ENCODE measurements around the gene PDE8B. TPM values are rescaled to one million over a fixed set of nuclear protein-coding genes. Genes with fewer than 3 reads are reported as not detected.

PDE8B gene
- total RNA-seq, 1 experiment from 2014 or later, result 0.07 TPM

- H2BK120ac ChIP-seq (ENCODE audit: low read depth, low read length, poor library complexity, severe bottlenecking), result no peak overlapping the region
- H3K27me3 ChIP-seq (ENCODE audit: insufficient read depth, low read length), result peaks cover 5% of the 10 kb centered on the region; the same call in 1 of the 2 replicates
- Mint-ChIP-seq H3K27ac (no peak overlapping the region), H3K4me3 (no peak overlapping the region), H3K4me1 (peaks cover 6 to 15% of the 10 kb centered on the region in 2 experiments), H3K27me3 (ENCODE audit: low read depth) (peaks cover 77% of the 10 kb centered on the region), H3K36me3 (ENCODE audit: insufficient read depth in 1 of 3, low read depth in 3 of 3) (no peaks in the 10 kb centered on the region), H3K9me3 (no peaks in the 10 kb centered on the region)
- no peak for DNase-seq
- no peak overlapping the region for H2AK5ac ChIP-seq (ENCODE audit: insufficient read length, low read length)
- no peak overlapping the region for H4K5ac ChIP-seq (ENCODE audit: insufficient read length, low read depth, low read length)
- H2BK5ac ChIP-seq (ENCODE audit: insufficient read length, low read length), result no peak overlapping the region
- WGBS (ENCODE audit: extremely low coverage, insufficient read length, low lambda C conversion rate), result no CpG with 5 or more reads among the region's 4 CpGs
- H3K14ac ChIP-seq (ENCODE audit: insufficient read depth, low read length), result no peak overlapping the region
- no peak overlapping the region for H3K18ac ChIP-seq (ENCODE audit: insufficient read length, low read depth, low read length)
- no peak overlapping the region for H3K4ac ChIP-seq (ENCODE audit: low read depth, low read length)
- H3K23me2 ChIP-seq (ENCODE audit: insufficient read length, low read depth, low read length, poor library complexity, severe bottlenecking), result no peaks in the 10 kb centered on the region
- H2BK20ac ChIP-seq (ENCODE audit: low read depth, low read length, poor library complexity, severe bottlenecking), result no peak overlapping the region
- H4K91ac ChIP-seq (ENCODE audit: insufficient read length, low read depth, low read length), result no peak overlapping the region
- H3K4me1 ChIP-seq (ENCODE audit: insufficient read depth, low read length), result no peaks in the 10 kb centered on the region; the same call in 1 of the 2 replicates
- no peak overlapping the region for H3K23ac ChIP-seq (ENCODE audit: insufficient read length, low read depth, low read length)
- H3K27ac ChIP-seq (ENCODE audit: insufficient read length, low read depth, low read length), result no peak overlapping the region
- H3K9ac ChIP-seq (ENCODE audit: extremely low read depth, insufficient read length, low read length), result no peak overlapping the region
- H3K9me3 ChIP-seq (ENCODE audit: control insufficient read depth, low read depth, low read length), result no peaks in the 10 kb centered on the region
- no peak overlapping the region for H3K56ac ChIP-seq (ENCODE audit: insufficient read length, low read depth, low read length)
- no peak overlapping the region for H2AFZ ChIP-seq (ENCODE audit: low read length)
- H3K79me2 ChIP-seq (ENCODE audit: insufficient read depth, low read length), result no peaks in the 10 kb centered on the region
- H2BK15ac ChIP-seq (ENCODE audit: low read depth, low read length), result no peak overlapping the region
- H3K79me1 ChIP-seq (ENCODE audit: insufficient read depth, low read depth, low read length, poor library complexity, severe bottlenecking), result no peaks in the 10 kb centered on the region
- H3T11ph ChIP-seq (ENCODE audit: low read length), result no peak overlapping the region
- no peak for TF ChIP-seq CTCF (conservative IDR thresholded peaks at IDR 0.05)
- H4K20me1 ChIP-seq (ENCODE audit: control insufficient read depth, insufficient read depth, insufficient read length), result peaks cover 2% of the 10 kb centered on the region
- H4K8ac ChIP-seq (replicated peaks; ENCODE audit: insufficient read length, low read depth, low read length), result no peak overlapping the region
- no peak overlapping the region for H2BK12ac ChIP-seq (ENCODE audit: insufficient read length, low read depth, low read length)
- H3K4me2 ChIP-seq (ENCODE audit: insufficient read depth, insufficient read length, low read length), result no peak overlapping the region
Measured at GRCh38 chr5:77310494-77311213, 100.2 kb downstream of the PDE8B start.
